GM23338 (cell line): ENCODE results near the gene SPACA1. TPM values are rescaled to one million over a fixed set of nuclear protein-coding genes. Genes with fewer than 3 reads are reported as not detected.

Experiments
- ATAC-seq: fragments of 200-7000 bp; cut with Tn5 transposase; 3 replicates; pipeline ENCODE4 v1.9.1; 2020
- DNase-seq: peaks from one replicate; pipeline ENCODE4 v3.0.0-alpha.2; 2015; ENCODE audit warnings: low spot score
- H2AFZ ChIP-seq: fragments of 200-600 bp; sonication (generic); 2 replicates; pipeline ENCODE4 v1.8.0; 2016; ENCODE audit warnings: antibody characterized with exemption, mild to moderate bottlenecking, moderate library complexity
- H3F3A ChIP-seq: fragments of 200-600 bp; sonication (generic); replicated peaks from 2 replicates; pipeline ENCODE4 v1.8.0; 2017; ENCODE audit warnings: antibody characterized with exemption, mixed run types, low read depth
- H3K27ac ChIP-seq: fragments of 200-600 bp; sonication (generic); 2 replicates; pipeline ENCODE4 v1.6.1; 2016; ENCODE audit warnings: low read depth
- H3K27me3 ChIP-seq: fragments of 200-600 bp; sonication (generic); 2 replicates; pipeline ENCODE4 v1.8.0; 2016; ENCODE audit warnings: mild to moderate bottlenecking, mixed run types, moderate library complexity; ENCODE audit not compliant: insufficient read depth
- H3K36me3 ChIP-seq: fragments of 200-600 bp; sonication (generic); 2 replicates; pipeline ENCODE4 v1.8.0; 2016; ENCODE audit warnings: mild to moderate bottlenecking; ENCODE audit not compliant: insufficient read depth
- H3K4me1 ChIP-seq: fragments of 200-600 bp; sonication (generic); 2 replicates; pipeline ENCODE4 v1.8.0; 2016; ENCODE audit warnings: mild to moderate bottlenecking, moderate library complexity; ENCODE audit not compliant: insufficient read depth
- H3K4me2 ChIP-seq: fragments of 200-600 bp; sonication (generic); 2 replicates; pipeline ENCODE4 v1.7.1; 2017; ENCODE audit warnings: mixed run types
- H3K4me3 ChIP-seq: fragments of 200-600 bp; sonication (generic); 2 replicates; pipeline ENCODE4 v1.6.1; 2016; ENCODE audit warnings: mixed run types
- H3K79me2 ChIP-seq: fragments of 200-600 bp; sonication (generic); replicated peaks from 2 replicates; pipeline ENCODE4 v1.8.0; 2017; ENCODE audit warnings: mild to moderate bottlenecking; ENCODE audit not compliant: insufficient read depth
- H3K9me2 ChIP-seq: fragments of 200-600 bp; sonication (generic); 2 replicates; pipeline ENCODE4 v1.8.0; 2017; ENCODE audit not compliant: insufficient read depth
- H4K20me1 ChIP-seq: fragments of 200-600 bp; sonication (generic); replicated peaks from 2 replicates; pipeline ENCODE4 v1.8.0; 2017; ENCODE audit warnings: mild to moderate bottlenecking; ENCODE audit not compliant: insufficient read depth
- H3K27ac Mint-ChIP-seq: 2 replicates; pipeline ENCODE4 v1.8.0; 2020; ENCODE audit warnings: inconsistent platforms, mild to moderate bottlenecking, moderate library complexity, mixed read lengths
- H3K27me3 Mint-ChIP-seq: 3 replicates; pipeline ENCODE4 v1.8.0; 2022; ENCODE audit warnings: low read depth, mild to moderate bottlenecking, moderate library complexity, mixed read lengths, inconsistent platforms; ENCODE audit not compliant: insufficient read depth, poor library complexity
- H3K36me3 Mint-ChIP-seq: 3 replicates; pipeline ENCODE4 v1.8.0; 2021; ENCODE audit warnings: low read depth, mild to moderate bottlenecking, inconsistent platforms, moderate library complexity, mixed read lengths
- H3K4me1 Mint-ChIP-seq: 3 replicates; pipeline ENCODE4 v1.8.0; 2020; ENCODE audit warnings: mild to moderate bottlenecking, inconsistent platforms, mixed read lengths
- H3K4me3 Mint-ChIP-seq: 3 replicates; pipeline ENCODE4 v1.8.0; 2021; ENCODE audit warnings: moderate library complexity, mild to moderate bottlenecking, inconsistent platforms, mixed read lengths
- H3K9me3 Mint-ChIP-seq: 3 replicates; pipeline ENCODE4 v1.8.0; 2020; ENCODE audit warnings: moderate library complexity, mild to moderate bottlenecking, inconsistent platforms, mixed read lengths
- CREB1 ChIP-seq: fragments of 250-450 bp; sonication (Bioruptor Pico); IDR thresholded peaks from 2 replicates; pipeline ENCODE4 v1.5.0; 2020; ENCODE audit warnings: low read depth, mild to moderate bottlenecking, moderate library complexity
- CTCF ChIP-seq, 2 experiments: fragments of 200-600 bp in 1 of 2; sonication (generic) in 1 of 2; conservative IDR thresholded peaks; 2 replicates each; pipeline versions ENCODE4 v1.5.1 to v1.6.1; 2016 to 2017; ENCODE audit warnings: antibody characterized with exemption in 2 of 2, low read depth in 2 of 2, mild to moderate bottlenecking in 2 of 2, moderate library complexity in 1 of 2
- ETS1 ChIP-seq: IDR thresholded peaks from 2 replicates; pipeline ENCODE4 v1.6.1; 2016; ENCODE audit warnings: antibody characterized with exemption
- EZH2 ChIP-seq: fragments of 200-600 bp; sonication (generic); IDR thresholded peaks from one replicate; pipeline ENCODE4 v1.8.0; 2017; ENCODE audit warnings: antibody characterized with exemption, mild to moderate bottlenecking, low read depth; ENCODE audit not compliant: unreplicated experiment
- EZH2phosphoT487 ChIP-seq: fragments of 200-600 bp; sonication (generic); IDR thresholded peaks from one replicate; pipeline ENCODE4 v1.8.1; 2018; ENCODE audit warnings: antibody characterized with exemption; ENCODE audit not compliant: unreplicated experiment
- JUNB ChIP-seq: IDR thresholded peaks from one replicate; pipeline ENCODE4 v1.6.1; 2016; ENCODE audit warnings: antibody characterized with exemption; ENCODE audit not compliant: unreplicated experiment
- NANOG ChIP-seq: IDR thresholded peaks from 2 replicates; pipeline ENCODE4 v1.6.1; 2016; ENCODE audit warnings: antibody characterized with exemption, borderline replicate concordance
- POLR2AphosphoS5 ChIP-seq: IDR thresholded peaks from 2 replicates; pipeline ENCODE4 v1.6.1; 2016; ENCODE audit warnings: antibody characterized with exemption, low read depth
- REST ChIP-seq: IDR thresholded peaks from one replicate; pipeline ENCODE4 v1.6.1; 2018; ENCODE audit warnings: antibody characterized with exemption; ENCODE audit not compliant: unreplicated experiment
- STAT1 ChIP-seq: IDR thresholded peaks from one replicate; pipeline ENCODE4 v1.6.1; 2016; ENCODE audit warnings: antibody characterized with exemption; ENCODE audit not compliant: unreplicated experiment
- ZNF114 ChIP-seq: fragments of 250-450 bp; sonication (Bioruptor Pico); IDR thresholded peaks from 2 replicates; pipeline ENCODE4 v1.5.0; 2020; ENCODE audit warnings: mild to moderate bottlenecking, moderate library complexity
- ZNF331 ChIP-seq: fragments of 250-450 bp; sonication (Bioruptor Pico); IDR thresholded peaks from 2 replicates; pipeline ENCODE4 v1.5.0; 2020; ENCODE audit warnings: low read depth, mild to moderate bottlenecking, moderate library complexity
- ZNF462 ChIP-seq: fragments of 250-450 bp; sonication (Bioruptor Pico); IDR thresholded peaks from 2 replicates; pipeline ENCODE4 v1.5.0; 2020; ENCODE audit warnings: mild to moderate bottlenecking, moderate library complexity
- polyA plus RNA-seq: library from polyadenylated mRNA; unstranded; fragments of >200 nt; fragmentation: Nextera tagmentation; extraction: Ambion mirVana; gene quantifications from 2 replicates; pipeline ENCODE4 v1.2.1, GENCODE V29; 2016
- total RNA-seq: library from RNA; depleted of rRNA; stranded (reverse); fragments of >200 nt; shearing (Covaris generic); gene quantifications from 2 replicates; pipeline ENCODE4 v1.2.3, GENCODE V29; 2014

Gene SPACA1
- total and polyA plus RNA-seq, 2 experiments from 2014 or later: not detected

GRCh38 chr6:88059191-88059590 lies 11.6 kb downstream of the SPACA1 start:
- H3K27me3 ChIP-seq: no peaks in the 10 kb centered on the region
- H3K4me1 Mint-ChIP-seq: no peaks in the 10 kb centered on the region
- no peak for DNase-seq
- no peak overlapping the region for H3K27ac ChIP-seq
- H3K4me1 ChIP-seq: no peaks in the 10 kb centered on the region
- ATAC-seq: no peak
- no peak overlapping the region for H3K4me2 ChIP-seq
- no peaks in the 10 kb centered on the region for H3F3A ChIP-seq
- H3K79me2 ChIP-seq: no peaks in the 10 kb centered on the region
- no peak overlapping the region for H2AFZ ChIP-seq
- no peaks in the 10 kb centered on the region for H3K9me3 Mint-ChIP-seq
- H3K4me3 ChIP-seq: no peak overlapping the region
- no peaks in the 10 kb centered on the region for H3K9me2 ChIP-seq
- no peaks in the 10 kb centered on the region for H3K27me3 Mint-ChIP-seq
- H3K36me3 ChIP-seq: no peaks in the 10 kb centered on the region
- no peaks in the 10 kb centered on the region for H4K20me1 ChIP-seq
- H3K4me3 Mint-ChIP-seq: no peak overlapping the region
- TF ChIP-seq JUNB: no peak
- no peak for TF ChIP-seq CTCF (conservative IDR thresholded peaks at IDR 0.05; ENCODE audit: low read depth in 2 of 2)
- TF ChIP-seq ETS1: no peak
- TF ChIP-seq POLR2AphosphoS5: no peak
- no peak for TF ChIP-seq ZNF114 (CRISPR knock-in tag)
- no peak for TF ChIP-seq STAT1
- no peak for TF ChIP-seq NANOG
- TF ChIP-seq CREB1 (CRISPR knock-in tag): no peak
- TF ChIP-seq ZNF331 (CRISPR knock-in tag): no peak
- TF ChIP-seq REST: no peak
- no peak for TF ChIP-seq EZH2phosphoT487
- no peak for TF ChIP-seq EZH2
- no peak for TF ChIP-seq ZNF462 (CRISPR knock-in tag)
- H3K36me3 Mint-ChIP-seq: no peaks in the 10 kb centered on the region
- no peak overlapping the region for H3K27ac Mint-ChIP-seq
